Cardiac muscle cell (in vitro differentiated cells and primary cell): Measurements from ENCODE around the gene ONECUT1. TPM values are rescaled to one million over a fixed set of nuclear protein-coding genes. Genes with fewer than 3 reads are reported as not detected.
A peak's percentile ranks its signal among the peaks of the same experiment; 100 is the strongest.

Experiments used
- DNase-seq, 2 donors: peaks; one replicate each; pipeline versions ENCODE4 v3.0.0 to v3.0.0-alpha.2; 2010 to 2017; ENCODE audit warnings: low read depth in 1 of 2, low spot score in 1 of 2
- H3K27ac ChIP-seq: fragments of 200-600 bp; sonication (generic); 2 replicates; pipeline ENCODE4 v1.5.1; 2016
- H3K27me3 ChIP-seq: fragments of 200-600 bp; sonication (generic); 2 replicates; pipeline ENCODE4 v1.6.0; 2016; ENCODE audit warnings: control low read depth
- H3K36me3 ChIP-seq: fragments of 200-600 bp; sonication (generic); 2 replicates; pipeline ENCODE4 v1.5.1; 2016; ENCODE audit warnings: control low read depth
- H3K4me1 ChIP-seq: fragments of 200-600 bp; sonication (generic); 2 replicates; pipeline ENCODE4 v1.8.1; 2017; ENCODE audit warnings: low read depth, mild to moderate bottlenecking, mixed run types
- H3K4me3 ChIP-seq: fragments of 200-600 bp; sonication (generic); 2 replicates; pipeline ENCODE4 v1.5.1; 2016; ENCODE audit warnings: mild to moderate bottlenecking
- H3K9me3 ChIP-seq: fragments of 200-600 bp; sonication (generic); 2 replicates; pipeline ENCODE4 v1.5.1; 2017; ENCODE audit warnings: low read depth, mild to moderate bottlenecking, control low read depth
- polyA plus RNA-seq: library from polyadenylated mRNA; unstranded; fragments of >200 nt; fragmentation: Nextera tagmentation; extraction: Ambion mirVana; gene quantifications from 2 replicates; pipeline ENCODE4 v1.2.1, GENCODE V29; 2016
- total RNA-seq: library from RNA; depleted of rRNA; stranded (reverse); fragments of >200 nt; gene quantifications from 2 replicates; pipeline ENCODE4 v1.2.3, GENCODE V29; 2016
- TF ChIP-seq, protein P1 (sequence below): IDR thresholded peaks from 2 replicates; pipeline ENCODE4 v1.5.1; 2012; ENCODE audit warnings: low read depth, mild to moderate bottlenecking, low read length

ONECUT1 gene
- total and polyA plus RNA-seq, 2 experiments from 2014 or later = 0.18 TPM; not detected in 1

DNA sequence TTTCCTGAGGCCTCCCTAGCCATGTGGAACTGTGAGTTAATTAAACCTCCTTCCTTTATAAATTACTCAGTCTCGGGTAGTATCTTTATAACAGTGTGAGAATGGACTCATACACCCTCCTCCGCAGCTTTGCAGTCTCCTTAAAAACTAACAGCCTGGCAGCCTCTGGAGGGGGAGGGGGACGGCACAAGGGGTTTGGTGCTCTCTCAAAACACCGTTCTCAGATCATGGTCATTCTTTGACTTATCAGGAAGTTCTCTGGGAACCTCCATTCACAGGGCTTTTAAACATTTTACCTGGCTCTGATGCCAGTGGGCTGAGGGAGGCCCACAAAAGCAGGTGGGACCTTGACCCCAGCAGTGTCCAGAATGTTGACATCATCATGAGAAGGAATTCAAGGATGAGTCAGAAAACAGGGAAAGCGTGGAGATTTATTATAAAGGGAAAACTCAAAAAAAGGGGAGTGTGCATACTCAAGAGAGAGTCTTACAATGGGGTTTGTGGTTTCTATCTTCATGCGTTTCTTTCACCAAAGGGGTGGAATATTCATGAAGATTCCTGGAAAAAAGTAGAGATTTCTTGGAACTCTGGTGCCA is 43.9 kb downstream of the ONECUT1 start:
- Histone ChIP-seq H3K27ac (no peak overlapping the region), H3K9me3 (no peaks in the 10 kb centered on the region), H3K36me3 (no peaks in the 10 kb centered on the region), H3K27me3 (no peaks in the 10 kb centered on the region), H3K4me1 (no peaks in the 10 kb centered on the region), H3K4me3 (no peak overlapping the region)
- DNase-seq = no peak
- TF ChIP-seq, protein P1, sequence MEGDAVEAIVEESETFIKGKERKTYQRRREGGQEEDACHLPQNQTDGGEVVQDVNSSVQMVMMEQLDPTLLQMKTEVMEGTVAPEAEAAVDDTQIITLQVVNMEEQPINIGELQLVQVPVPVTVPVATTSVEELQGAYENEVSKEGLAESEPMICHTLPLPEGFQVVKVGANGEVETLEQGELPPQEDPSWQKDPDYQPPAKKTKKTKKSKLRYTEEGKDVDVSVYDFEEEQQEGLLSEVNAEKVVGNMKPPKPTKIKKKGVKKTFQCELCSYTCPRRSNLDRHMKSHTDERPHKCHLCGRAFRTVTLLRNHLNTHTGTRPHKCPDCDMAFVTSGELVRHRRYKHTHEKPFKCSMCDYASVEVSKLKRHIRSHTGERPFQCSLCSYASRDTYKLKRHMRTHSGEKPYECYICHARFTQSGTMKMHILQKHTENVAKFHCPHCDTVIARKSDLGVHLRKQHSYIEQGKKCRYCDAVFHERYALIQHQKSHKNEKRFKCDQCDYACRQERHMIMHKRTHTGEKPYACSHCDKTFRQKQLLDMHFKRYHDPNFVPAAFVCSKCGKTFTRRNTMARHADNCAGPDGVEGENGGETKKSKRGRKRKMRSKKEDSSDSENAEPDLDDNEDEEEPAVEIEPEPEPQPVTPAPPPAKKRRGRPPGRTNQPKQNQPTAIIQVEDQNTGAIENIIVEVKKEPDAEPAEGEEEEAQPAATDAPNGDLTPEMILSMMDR = no peak

DNA sequence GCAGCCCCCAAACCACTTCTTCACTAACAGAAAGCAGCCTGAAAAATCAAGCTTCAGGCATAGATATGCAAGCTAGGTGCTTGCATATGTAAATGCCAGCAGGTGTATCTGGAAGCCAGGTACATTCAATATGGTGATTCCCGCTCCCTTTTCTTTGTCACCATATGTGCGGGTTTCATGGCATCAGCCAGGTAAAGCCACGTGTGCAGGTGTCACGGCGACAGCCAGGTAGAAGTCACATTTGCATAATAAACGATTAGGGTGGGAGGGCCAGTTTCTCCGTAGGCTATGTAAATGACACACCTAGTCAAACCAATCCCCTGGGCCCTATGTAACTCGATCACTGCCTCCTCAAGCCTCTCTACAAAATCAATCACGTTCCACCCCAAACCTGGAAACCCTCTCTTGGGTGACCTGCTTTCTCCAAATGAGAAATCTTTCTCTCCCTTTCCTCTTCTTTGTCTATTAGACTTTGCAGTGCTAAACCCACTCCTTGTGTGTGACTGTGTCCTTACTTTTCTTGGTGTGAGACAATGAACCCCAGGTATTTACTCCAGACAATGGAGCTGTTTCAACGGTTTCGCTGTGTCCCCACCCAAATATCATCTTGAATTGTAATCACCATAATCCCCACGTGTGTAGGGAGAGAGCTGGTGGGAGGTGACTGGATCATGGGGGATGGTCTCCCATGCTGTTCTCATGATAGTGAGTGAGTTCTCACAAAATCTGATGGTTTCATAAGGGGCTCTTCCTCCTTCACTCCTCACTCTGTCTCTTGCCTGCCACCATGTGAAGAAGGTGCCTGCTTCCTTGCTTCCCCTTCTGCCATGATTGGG is 44.6 kb downstream of the ONECUT1 start:
- no peaks in the 10 kb centered on the region for H3K4me1 ChIP-seq
- no peak for DNase-seq
- no peaks in the 10 kb centered on the region for H3K36me3 ChIP-seq
- H3K4me3 ChIP-seq = no peak overlapping the region
- TF ChIP-seq, protein P1 = no peak
- H3K27ac ChIP-seq = no peak overlapping the region
- no peaks in the 10 kb centered on the region for H3K27me3 ChIP-seq
- H3K9me3 ChIP-seq = no peaks in the 10 kb centered on the region

DNA sequence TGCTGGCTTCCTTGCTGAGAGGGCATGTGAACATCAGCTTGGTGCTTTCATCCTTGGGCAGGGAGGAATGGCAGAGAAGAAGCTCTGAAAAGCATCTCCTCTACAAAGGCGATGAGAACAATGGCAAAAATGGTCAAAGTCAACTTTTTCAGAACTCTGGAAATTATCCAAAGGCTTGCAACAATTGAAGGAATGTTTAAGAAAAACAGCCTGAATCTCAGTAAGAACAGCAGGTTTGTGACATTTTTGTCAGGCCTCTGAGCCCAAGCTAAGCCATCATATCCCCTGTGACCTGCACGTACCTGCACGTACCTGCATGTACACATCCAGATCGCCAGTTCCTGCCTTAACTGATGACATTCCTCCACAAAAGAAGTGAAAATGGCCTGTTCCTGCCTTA is 51.8 kb downstream of the ONECUT1 start:
- peak in 1 of 2 donors; percentile 15 for DNase-seq

DNA sequence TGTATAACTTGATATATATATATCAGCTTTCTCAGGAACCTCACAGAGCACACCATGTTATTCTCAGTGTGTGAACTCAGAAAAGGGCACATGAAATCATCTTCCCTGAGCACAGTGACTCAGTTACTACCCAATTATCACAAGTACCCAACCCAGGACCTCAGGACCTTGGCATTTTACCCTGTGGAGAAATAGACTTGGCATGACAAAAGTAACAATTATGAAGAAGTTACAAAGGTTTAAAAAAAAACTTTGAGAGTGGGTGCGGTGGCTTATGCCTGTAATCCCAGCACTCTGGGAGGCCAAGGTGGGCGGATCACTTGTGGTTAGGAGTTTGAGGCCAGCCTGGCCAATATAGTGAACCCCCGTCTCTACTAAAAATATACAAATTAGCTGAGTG is 52.4 kb downstream of the ONECUT1 start:
- TF ChIP-seq, protein P1 = no peak
- no peak for DNase-seq

More for the DNA sequence above, 51.8 kb downstream of the ONECUT1 start:
- no peaks in the 10 kb centered on the region for H3K4me1 ChIP-seq
- H3K4me3 ChIP-seq = no peak overlapping the region
- H3K27ac ChIP-seq = no peak overlapping the region
- H3K27me3 ChIP-seq = no peaks in the 10 kb centered on the region
- no peaks in the 10 kb centered on the region for H3K36me3 ChIP-seq
- TF ChIP-seq, protein P1 = no peak
- H3K9me3 ChIP-seq = no peaks in the 10 kb centered on the region

DNA sequence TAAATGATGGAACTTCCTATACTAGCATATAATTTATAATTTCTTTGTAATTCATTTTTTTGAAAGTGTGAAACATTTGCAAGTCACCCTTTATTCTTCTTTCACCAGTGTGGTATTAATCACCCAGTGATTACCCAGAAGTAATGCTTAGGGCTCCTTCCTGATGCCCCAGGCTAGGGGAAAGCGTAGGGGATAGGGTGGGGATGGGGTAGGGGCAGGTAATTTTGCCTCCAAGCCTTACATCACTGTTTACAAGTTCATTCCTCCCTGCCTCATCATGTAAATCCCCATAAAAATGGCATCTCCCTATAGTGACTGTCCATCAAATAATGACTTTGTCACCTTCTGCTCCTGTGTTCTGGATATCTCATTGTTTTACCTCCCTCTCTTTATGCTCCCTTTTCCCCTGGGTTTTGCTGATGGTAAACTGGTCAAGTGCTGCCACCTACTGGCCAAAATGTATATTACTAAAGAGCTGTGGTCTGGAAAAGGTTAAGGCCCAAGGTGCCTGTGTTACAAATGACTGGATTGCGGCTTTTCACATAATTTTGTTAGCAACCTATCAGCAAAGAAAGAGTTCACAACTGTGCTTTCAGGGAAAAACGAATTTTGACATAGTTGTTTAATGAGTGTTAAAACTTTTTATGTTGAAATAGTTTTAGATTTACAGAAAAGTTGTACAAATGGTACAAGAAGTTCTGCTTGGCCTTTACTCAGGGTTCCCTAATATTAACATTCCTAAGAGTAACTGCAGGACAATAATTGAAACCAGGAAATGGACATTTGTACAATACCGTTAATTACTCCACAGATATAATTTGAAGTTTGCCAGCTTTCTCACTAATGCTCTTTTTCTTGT is 54.7 kb downstream of the ONECUT1 start:
- TF ChIP-seq, protein P1 = peak; percentile 55
- H3K9me3 ChIP-seq = no peaks in the 10 kb centered on the region
- no peak overlapping the region for H3K27ac ChIP-seq
- H3K4me3 ChIP-seq = no peak overlapping the region
- H3K27me3 ChIP-seq = no peaks in the 10 kb centered on the region
- DNase-seq = peak; percentile 81 to 86
- peaks cover 2% of the 10 kb centered on the region for H3K4me1 ChIP-seq
- no peaks in the 10 kb centered on the region for H3K36me3 ChIP-seq

More for the DNA sequence above, 52.4 kb downstream of the ONECUT1 start:
- H3K4me3 ChIP-seq = no peak overlapping the region
- H3K9me3 ChIP-seq = no peaks in the 10 kb centered on the region
- H3K27me3 ChIP-seq = no peaks in the 10 kb centered on the region
- no peaks in the 10 kb centered on the region for H3K4me1 ChIP-seq
- H3K27ac ChIP-seq = no peak overlapping the region
- no peaks in the 10 kb centered on the region for H3K36me3 ChIP-seq
